Right lobe of liver (tissue), 6 donors: Measurements from ENCODE around the gene GJC2. TPM values are rescaled to one million over a fixed set of nuclear protein-coding genes. Genes with fewer than 3 reads are reported as not detected.

Source experiments
- ATAC-seq, 4 donors: fragments of 200-7000 bp; cut with Tn5 transposase; one replicate each; pipeline ENCODE4 v1.9.1; 2020; ENCODE audit warnings: mild to moderate bottlenecking in 4 of 4, moderate library complexity in 4 of 4
- DNase-seq, 3 donors: peaks; one replicate each; pipeline ENCODE4 v3.0.0-alpha.2; 2020
- H3K27ac ChIP-seq, 3 donors: fragments of 200-600 bp; one replicate each; pipeline ENCODE4 v1.8.0; 2022
- H3K27me3 ChIP-seq, 2 donors: fragments of 200-600 bp; one replicate each; pipeline ENCODE4 v1.8.0; 2022
- H3K36me3 ChIP-seq, 4 donors: fragments of 200-600 bp; sonication (generic) in 1 of 4; one replicate each; pipeline versions ENCODE4 v1.5.1 to v1.8.0; 2017 to 2022; ENCODE audit warnings: control low read depth in 1 of 4
- H3K4me1 ChIP-seq, 4 donors: fragments of 200-600 bp; sonication (generic) in 1 of 4; one replicate each; pipeline versions ENCODE4 v1.5.1 to v1.8.0; 2017 to 2022; ENCODE audit warnings: control low read depth in 1 of 4
- H3K4me3 ChIP-seq, 3 donors: fragments of 200-600 bp; one replicate each; pipeline ENCODE4 v1.8.0; 2022
- H3K9me3 ChIP-seq, 4 donors: fragments of 200-600 bp; sonication (generic) in 1 of 4; one replicate each; pipeline versions ENCODE4 v1.5.1 to v1.8.0; 2017 to 2022; ENCODE audit warnings: control low read depth in 1 of 4
- POLR2A ChIP-seq: fragments of 450-650 bp; IDR thresholded peaks from one replicate; pipeline ENCODE4 v1.6.1; 2017; ENCODE audit warnings: antibody characterized with exemption, mild to moderate bottlenecking
- WGBS: methylation state at CpG from one replicate; pipeline ENCODE4 v1.1.6; 2018; ENCODE audit warnings: low coverage, low lambda C conversion rate; ENCODE audit not compliant: insufficient coverage; ENCODE audit errors: missing lambda C conversion rate; 5-methylcytosine and 5-hydroxymethylcytosine counted together
- intact Hi-C, 2 donors: fragments of 100-400 bp; cut with DNase I; formaldehyde crosslinking; loops; one replicate each; pipeline versions ENCODE4 v1.11.2 to v1.14.1; 2022
- total RNA-seq, 6 experiments: library from RNA; depleted of rRNA in 2 of 6; stranded (reverse); fragments of >200 nt in 2 of 6; fragmentation: NEBNext Ultra II Directional in 3 of 6; extraction: Animal tissue kit (Norgen Biotek cat#: 25700) in 3 of 6; gene quantifications; one replicate each; pipeline versions ENCODE4 v1.1.0 to v1.2.4, GENCODE V29; 2016 to 2023
- TF ChIP-seq, protein P1 (sequence below), 4 donors: fragments of 200-600 bp in 3 of 4; fragments of 450-650 bp in 1 of 4; IDR thresholded peaks; one replicate each; pipeline versions ENCODE4 v1.5.1 to v1.8.0; 2016 to 2022; ENCODE audit warnings: antibody characterized with exemption in 4 of 4, mild to moderate bottlenecking in 2 of 4
- donor health status: DM: no; HTN: yes; CAD: no.
- donor health status: DM: no; HTN: no; CAD: no.
- donor health status: DM: no; HTN: no; CAD: no.
- donor health status: DM: no; HTN: yes; CAD: no.
- donor health status: DM: no; HTN: yes; CAD: no.

Gene GJC2
- total RNA-seq, 6 experiments from 2014 or later = 0.12 to 0.44 (median 0.16) TPM; not detected in 1

DNA sequence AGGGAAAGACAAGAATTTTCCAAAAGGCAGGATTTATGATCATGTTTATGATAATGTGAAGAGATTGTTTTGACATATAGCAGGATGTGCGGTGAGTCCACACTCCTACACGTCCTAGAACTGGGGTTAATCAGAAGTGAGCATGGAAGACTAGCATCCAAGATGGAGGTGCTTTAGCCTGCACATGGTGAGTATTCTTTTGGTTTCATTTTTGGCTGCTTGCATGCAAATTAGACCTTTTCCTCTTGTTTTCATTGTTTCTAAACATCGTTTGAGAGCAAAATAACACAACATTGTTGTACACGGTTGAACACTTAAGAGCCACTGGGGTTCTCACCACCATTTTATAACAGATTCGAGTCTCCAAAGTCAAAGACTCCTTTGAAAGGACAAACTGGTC is 24.5 kb upstream of the GJC2 start:
- Histone ChIP-seq H3K27me3 (no peaks in the 10 kb centered on the region), H3K36me3 (no peaks in the 10 kb centered on the region), H3K27ac (no peak overlapping the region), H3K9me3 (no peaks in the 10 kb centered on the region), H3K4me1 (no peaks in the 10 kb centered on the region), H3K4me3 (no peak overlapping the region)
- TF ChIP-seq, protein P1, sequence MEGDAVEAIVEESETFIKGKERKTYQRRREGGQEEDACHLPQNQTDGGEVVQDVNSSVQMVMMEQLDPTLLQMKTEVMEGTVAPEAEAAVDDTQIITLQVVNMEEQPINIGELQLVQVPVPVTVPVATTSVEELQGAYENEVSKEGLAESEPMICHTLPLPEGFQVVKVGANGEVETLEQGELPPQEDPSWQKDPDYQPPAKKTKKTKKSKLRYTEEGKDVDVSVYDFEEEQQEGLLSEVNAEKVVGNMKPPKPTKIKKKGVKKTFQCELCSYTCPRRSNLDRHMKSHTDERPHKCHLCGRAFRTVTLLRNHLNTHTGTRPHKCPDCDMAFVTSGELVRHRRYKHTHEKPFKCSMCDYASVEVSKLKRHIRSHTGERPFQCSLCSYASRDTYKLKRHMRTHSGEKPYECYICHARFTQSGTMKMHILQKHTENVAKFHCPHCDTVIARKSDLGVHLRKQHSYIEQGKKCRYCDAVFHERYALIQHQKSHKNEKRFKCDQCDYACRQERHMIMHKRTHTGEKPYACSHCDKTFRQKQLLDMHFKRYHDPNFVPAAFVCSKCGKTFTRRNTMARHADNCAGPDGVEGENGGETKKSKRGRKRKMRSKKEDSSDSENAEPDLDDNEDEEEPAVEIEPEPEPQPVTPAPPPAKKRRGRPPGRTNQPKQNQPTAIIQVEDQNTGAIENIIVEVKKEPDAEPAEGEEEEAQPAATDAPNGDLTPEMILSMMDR (IDR thresholded peaks at IDR 0.05) = no peak
- TF ChIP-seq POLR2A = no peak
- DNase-seq (no peak), ATAC-seq (no peak)
- 76% methylated on average over 5 of the region's 5 CpGs for WGBS
- intact Hi-C loops = no loop called here

DNA sequence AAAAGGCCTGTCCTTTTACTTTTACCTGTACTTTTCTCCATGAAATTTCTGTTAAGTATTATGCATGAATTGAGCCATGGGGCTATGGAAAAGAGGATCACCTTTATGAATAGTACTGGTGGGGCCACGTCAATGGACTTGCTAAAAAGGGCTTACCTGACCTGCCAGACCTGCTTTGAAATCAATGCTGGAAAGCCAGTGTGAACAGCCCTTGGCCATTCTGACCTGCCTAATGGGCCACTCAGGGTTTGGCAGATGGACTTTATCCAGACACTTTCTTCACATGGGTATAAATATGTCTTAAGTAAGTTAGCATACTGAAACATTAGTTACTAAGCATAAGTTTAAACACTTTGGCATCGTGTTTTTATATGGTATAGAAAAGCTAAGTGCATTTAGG is 18.0 kb upstream of the GJC2 start:
- no peak for TF ChIP-seq POLR2A
- TF ChIP-seq, protein P1 (IDR thresholded peaks at IDR 0.05) = no peak
- H3K36me3 ChIP-seq = no peaks in the 10 kb centered on the region
- no peaks in the 10 kb centered on the region for H3K27me3 ChIP-seq
- intact Hi-C loops = no loop called here
- WGBS = 80% methylated on average over 2 of the region's 2 CpGs
- H3K4me1 ChIP-seq = no peaks in the 10 kb centered on the region
- H3K27ac ChIP-seq = no peak overlapping the region
- DNase-seq (no peak), ATAC-seq (no peak)
- no peaks in the 10 kb centered on the region for H3K9me3 ChIP-seq
- no peak overlapping the region for H3K4me3 ChIP-seq

DNA sequence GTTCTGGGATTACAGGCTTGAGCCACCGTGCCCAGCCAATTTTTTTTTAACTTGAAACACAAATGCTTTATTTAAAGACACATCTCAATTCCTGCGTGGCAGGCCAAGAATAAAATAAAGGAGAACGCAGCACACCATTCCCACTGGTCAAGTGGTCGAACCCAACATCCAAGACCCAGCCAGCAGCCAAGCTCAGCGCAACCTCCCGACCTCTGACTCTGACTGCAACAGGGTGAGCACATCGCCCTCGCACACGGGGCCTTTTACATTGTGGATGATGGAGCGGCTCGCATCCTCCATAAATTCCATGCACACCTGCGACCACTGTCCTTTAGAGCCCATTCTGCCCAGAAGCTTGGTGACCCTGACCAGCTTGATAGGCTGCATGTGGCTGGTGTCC is 15.1 kb upstream of the GJC2 start:
- intact Hi-C loops = no loop called here
- Histone ChIP-seq H3K4me3 (no peak overlapping the region), H3K27ac (no peak overlapping the region), H3K4me1 (no peaks in the 10 kb centered on the region), H3K9me3 (no peaks in the 10 kb centered on the region), H3K27me3 (no peaks in the 10 kb centered on the region), H3K36me3 (no peaks in the 10 kb centered on the region)
- WGBS = 74% methylated on average over 11 of the region's 12 CpGs
- DNase-seq (no peak), ATAC-seq (no peak)
- TF ChIP-seq POLR2A = no peak
- TF ChIP-seq, protein P1 (IDR thresholded peaks at IDR 0.05) = no peak

DNA sequence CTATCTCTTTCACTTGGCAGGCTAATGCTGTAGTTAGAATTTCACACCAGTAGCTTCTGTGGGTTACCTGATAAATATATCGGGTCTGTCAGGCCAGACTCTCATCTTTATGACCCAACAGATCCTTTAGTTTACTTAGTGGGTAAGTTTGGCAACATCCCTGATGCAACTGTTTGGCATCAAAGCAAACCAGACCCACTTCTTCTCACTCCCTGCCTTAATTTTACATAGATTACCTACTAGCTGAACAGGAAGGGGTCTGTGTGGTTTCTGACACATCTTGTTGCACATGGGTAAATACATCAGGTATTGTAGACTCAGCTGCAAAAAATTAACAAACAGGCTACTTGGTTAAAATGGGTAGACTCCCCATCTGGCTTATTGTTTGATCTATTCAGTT is 12.8 kb upstream of the GJC2 start:
- DNase-seq = no peak
- H3K4me3 ChIP-seq = no peak overlapping the region
- no peak overlapping the region for H3K27ac ChIP-seq
- 21% methylated on average over 1 of the region's 1 CpG for WGBS
- no peaks in the 10 kb centered on the region for H3K36me3 ChIP-seq
- H3K9me3 ChIP-seq = no peaks in the 10 kb centered on the region
- no peaks in the 10 kb centered on the region for H3K27me3 ChIP-seq
- TF ChIP-seq, protein P1 (IDR thresholded peaks at IDR 0.05) = no peak
- no peak for TF ChIP-seq POLR2A
- intact Hi-C loops = no loop called here
- ATAC-seq = no peak
- peaks cover 0 to 11% (median 7%) of the 10 kb centered on the region in 4 donors for H3K4me1 ChIP-seq

DNA sequence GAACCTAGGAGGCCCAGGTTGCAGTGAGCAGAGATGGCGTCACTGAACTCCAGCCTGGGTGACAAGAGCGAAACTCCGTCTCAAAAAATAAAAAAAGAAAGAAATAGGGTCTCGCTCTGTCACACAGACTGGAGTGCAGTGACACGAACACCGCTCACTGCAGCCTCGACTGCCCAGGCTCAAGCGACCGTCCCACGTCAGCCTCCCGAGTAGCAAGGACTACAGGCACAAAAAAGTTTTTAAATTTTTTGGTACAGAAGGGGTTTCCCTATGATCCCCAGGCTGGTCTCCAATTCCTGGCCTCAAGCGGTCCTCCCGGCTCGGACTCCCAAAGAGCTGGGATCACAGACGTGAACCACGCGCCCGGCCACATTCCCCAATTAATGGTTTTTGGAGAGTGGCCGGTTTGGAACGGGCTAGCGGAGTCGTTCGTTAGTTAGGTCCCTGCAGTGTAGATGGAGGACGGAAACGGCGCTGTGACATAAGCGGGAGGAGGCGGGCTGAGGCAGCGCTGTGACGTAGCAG is 10.3 kb upstream of the GJC2 start:
- Histone ChIP-seq H3K9me3 (no peaks in the 10 kb centered on the region), H3K27ac (peak overlapping the region; percentile 93 to 99 (median 98)), H3K27me3 (no peaks in the 10 kb centered on the region), H3K4me3 (peak overlapping the region; percentile 49 to 95 (median 92)), H3K36me3 (no peaks in the 10 kb centered on the region), H3K4me1 (peaks cover 0 to 21% (median 15%) of the 10 kb centered on the region in 4 donors)
- intact Hi-C loops = no loop called here
- WGBS = 26% methylated on average over 24 of the region's 30 CpGs
- ATAC-seq = no peak
- TF ChIP-seq, protein P1 (IDR thresholded peaks at IDR 0.05) = no peak
- no peak for TF ChIP-seq POLR2A
- no peak for DNase-seq
